Caki2 (cell line): ENCODE measurements around the gene GABBR2. TPM values are rescaled to one million over a fixed set of nuclear protein-coding genes. Genes with fewer than 3 reads are reported as not detected.

ENCODE experiments used
- DNase-seq: peaks from one replicate; pipeline ENCODE4 v3.0.0-alpha.2; 2015; ENCODE audit warnings: low read depth
- in situ Hi-C: cut with HindIII; loops from 2 replicates; pipeline ENCODE4 v1.10.0; 2016; ENCODE audit warnings: low sequenced_read_pairs, low pct_unique_long_range_greater_than_20kb, mixed read lengths
- total RNA-seq: library from RNA; depleted of rRNA; stranded (reverse); fragments of >200 nt; shearing (Covaris generic); gene quantifications from 2 replicates; pipeline ENCODE4 v1.2.3, GENCODE V29; 2014; ENCODE audit warnings: low replicate concordance

Gene GABBR2
- total RNA-seq, 1 experiment from 2014 or later, result 0.61 TPM

- DNase-seq, result no peak
- in situ Hi-C loops, result no loop called here
Observed at GRCh38 chr9:98652302-98652701, 56.4 kb downstream of the GABBR2 start.

DNA sequence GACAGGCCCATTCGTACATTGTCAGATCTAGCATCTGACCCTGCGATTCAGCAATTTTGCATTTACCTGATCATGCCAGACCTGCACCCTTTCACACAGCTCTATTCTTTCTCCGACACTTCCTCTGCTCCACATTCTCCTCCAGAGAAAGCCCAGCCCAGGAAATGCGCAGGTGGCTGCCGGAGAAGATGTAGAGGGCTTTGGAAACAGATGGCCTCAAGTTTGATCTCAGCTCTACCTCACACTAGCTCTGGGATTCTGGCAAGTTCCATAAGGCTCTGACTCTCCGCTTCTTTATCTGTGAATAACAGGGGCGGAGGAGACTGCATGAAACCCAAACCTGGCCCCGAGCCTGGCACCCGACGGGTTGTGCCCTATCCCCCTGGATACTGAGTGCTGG lies 61.5 kb downstream of the GABBR2 start:
- no peak for DNase-seq
- in situ Hi-C loops, result no loop called here

DNA sequence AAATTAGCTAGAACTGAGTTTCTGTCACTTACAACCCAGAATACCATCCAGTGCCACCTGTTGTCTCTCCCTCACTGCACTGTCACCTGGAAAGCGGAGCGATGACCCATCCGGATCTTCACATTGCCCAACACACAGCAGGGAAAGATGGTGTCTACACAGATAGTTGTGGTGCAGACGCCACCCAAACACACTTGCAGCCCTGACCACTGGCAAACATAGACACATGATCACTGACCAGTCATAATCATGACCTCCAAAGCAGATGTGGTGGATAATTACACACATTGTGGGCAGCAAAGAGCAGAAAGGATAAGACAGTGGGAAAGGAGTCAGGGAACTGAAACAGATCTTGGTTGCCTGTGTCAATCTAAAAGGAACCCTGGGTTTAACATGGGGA lies 64.7 kb downstream of the GABBR2 start:
- in situ Hi-C loops, result no loop called here
- no peak for DNase-seq

GRCh38 chr9:98642661-98643312 lies 65.9 kb downstream of the GABBR2 start:
- in situ Hi-C loops, result no loop called here

GRCh38 chr9:98641695-98642094 lies 67.0 kb downstream of the GABBR2 start:
- in situ Hi-C loops, result no loop called here
- DNase-seq, result no peak

More at GRCh38 chr9:98642661-98643312, 65.9 kb downstream of the GABBR2 start:
- no peak for DNase-seq

DNA sequence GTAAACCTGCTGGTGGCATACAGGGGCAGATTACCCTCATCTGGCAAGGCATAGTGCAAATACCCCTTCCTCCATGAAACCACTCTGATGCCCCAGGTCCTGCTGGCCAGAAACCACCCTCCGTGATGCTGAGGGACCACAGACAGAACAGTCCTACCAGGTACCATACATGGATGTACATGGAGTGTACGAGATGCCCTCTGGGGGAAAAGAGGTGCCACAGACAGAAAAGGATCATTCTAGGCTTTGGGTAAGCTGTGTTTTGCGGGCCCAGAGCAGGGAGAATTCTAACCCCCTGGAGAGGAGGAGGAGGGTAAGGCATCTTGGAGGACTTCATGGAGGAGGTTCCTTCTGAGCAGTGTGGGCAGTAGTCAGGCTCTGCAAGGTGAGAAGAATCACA lies 68.3 kb downstream of the GABBR2 start:
- DNase-seq, result no peak
- in situ Hi-C loops, result no loop called here

DNA sequence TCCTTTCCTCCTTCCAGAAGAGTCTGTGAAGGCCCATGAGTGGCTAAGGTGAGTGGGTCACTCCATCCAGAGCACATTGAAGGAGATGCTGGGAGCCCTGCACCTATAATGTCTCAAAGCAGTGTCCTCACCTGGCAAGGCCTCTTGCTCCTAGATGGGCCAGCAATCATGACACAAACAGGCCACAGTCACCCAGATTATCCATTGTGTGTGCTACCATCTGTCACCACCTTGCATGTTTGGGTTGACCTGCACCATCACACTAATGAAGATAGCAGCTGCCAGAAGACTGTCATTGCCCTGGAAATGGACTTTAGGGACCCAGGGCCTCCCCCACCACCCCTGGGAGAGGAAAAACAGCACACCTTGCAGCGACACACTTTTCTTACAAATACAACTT lies 69.6 kb downstream of the GABBR2 start:
- in situ Hi-C loops, result no loop called here
- DNase-seq, result no peak

DNA sequence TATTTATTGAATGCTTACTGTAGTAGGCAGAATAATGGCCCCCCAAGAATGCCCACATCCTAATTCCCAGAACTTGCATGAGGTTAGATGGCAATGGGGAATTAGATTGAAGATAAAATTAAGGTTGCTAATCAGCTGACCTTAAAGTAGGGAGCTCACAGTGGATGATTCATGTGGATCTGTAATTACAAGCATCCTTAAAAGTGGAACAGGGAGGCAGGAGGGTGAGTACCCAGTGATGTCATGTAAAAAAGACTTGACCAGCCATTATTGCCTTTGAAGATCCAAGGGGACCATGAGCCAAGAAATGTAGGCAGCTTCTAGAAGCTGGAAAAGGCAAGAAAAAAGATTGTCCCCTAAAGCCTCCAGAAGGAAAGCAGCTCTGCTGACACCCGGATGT lies 71.4 kb downstream of the GABBR2 start:
- no peak for DNase-seq
- in situ Hi-C loops, result no loop called here

- in situ Hi-C loops, result no loop called here
- DNase-seq, result peak; percentile 3
Observed at GRCh38 chr9:98635374-98635773, 73.4 kb downstream of the GABBR2 start.

GRCh38 chr9:98634685-98635336 lies 73.9 kb downstream of the GABBR2 start:
- in situ Hi-C loops, result no loop called here
- no peak for DNase-seq

- in situ Hi-C loops, result no loop called here
- DNase-seq, result no peak
Observed at GRCh38 chr9:98632839-98633238, 75.9 kb downstream of the GABBR2 start.

GRCh38 chr9:98627296-98627695 lies 81.4 kb downstream of the GABBR2 start:
- no peak for DNase-seq
- in situ Hi-C loops, result no loop called here

DNA sequence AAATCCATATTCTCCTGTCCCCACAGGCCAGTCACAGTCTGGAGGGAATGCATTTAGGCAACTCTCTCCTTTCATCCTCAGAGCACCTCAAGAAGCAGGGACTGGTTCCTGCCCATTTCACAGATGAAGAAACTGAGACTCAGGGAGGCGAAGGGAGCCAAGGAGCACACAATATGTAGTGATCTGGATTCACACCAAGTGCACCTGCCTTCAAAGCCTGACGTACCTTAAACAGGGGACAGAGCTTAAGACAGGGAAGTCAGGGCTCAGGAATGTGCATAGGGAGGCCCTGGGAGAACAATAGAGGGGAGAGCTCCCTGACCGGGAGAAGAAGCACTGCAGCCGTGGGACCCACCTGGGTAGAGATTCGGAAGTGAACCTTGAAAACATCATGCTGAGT lies 83.0 kb downstream of the GABBR2 start:
- no peak for DNase-seq
- in situ Hi-C loops, result no loop called here

GRCh38 chr9:98619788-98620187 lies 88.9 kb downstream of the GABBR2 start:
- DNase-seq, result no peak
- in situ Hi-C loops, result no loop called here

DNA sequence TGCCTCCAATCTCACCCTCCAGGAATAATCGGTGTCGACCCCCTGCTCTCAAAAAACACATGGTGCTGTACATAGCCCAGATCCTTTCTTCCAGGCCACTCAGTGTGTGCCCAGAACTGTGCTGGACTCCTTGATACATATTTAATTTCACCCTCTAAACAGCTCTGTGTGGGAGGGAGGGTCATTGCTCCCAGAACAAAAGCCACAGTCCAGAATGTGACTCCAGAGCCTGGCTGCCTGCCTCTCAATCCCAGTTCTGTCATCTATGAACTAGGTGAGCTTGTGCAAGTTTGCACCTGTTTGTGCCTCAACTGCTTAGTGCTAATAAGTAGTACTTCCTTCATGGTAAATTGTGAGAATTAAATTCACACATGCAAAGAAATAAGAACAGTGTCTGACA lies 93.1 kb downstream of the GABBR2 start:
- DNase-seq, result no peak
- in situ Hi-C loops, result no loop called here

DNA sequence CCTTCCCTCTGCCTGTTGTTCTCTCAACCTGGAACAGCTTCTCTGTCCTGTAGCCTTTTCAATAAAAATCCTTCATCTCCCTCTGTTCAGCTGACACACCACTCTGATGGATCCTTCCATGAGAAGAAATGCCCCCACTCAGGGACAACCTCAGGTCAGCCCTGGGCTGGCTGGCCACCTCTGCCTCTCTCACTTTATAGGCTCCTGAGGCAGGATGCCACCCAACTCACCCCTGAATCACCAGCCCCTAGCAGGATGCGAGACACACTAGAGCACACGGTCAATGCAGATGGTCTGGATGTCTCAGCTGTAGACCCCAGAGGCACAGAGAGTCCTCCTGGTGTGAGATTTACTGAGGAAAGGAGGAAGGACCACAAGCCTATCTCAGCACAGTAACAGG lies 93.8 kb downstream of the GABBR2 start:
- DNase-seq, result no peak
- in situ Hi-C loops, result no loop called here

DNA sequence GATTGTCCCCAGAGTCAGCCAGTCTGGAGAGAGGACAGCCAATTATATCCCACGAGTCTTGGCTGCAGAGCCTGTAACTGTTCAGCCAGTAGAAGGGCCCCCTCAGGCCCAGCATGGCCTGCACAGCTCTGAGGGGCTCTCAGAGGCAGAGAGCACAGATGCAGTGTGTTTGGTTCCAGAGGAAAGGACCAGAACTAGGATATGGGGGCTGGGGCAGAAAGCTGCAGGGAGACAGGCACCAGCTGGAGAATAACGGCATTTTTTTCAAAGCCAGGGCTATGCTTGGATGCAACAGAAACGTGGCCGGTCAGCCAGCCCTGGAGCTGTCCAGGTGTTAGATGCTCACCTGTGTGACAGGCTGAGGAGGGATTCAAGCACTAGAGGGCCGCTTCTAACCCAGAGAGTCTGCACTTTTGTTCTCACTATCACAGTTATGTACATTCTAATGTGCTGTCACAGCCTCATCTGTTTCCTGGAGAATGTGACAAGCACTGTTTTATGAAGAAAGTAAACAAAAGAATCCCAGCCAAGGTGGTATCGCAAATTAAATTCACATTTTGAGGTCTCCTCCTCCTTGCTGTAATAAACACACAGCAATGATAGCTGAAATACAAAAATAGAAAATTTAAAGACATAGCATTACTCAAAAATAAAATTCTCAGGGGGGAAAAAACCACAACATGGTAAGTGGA lies 96.5 kb downstream of the GABBR2 start:
- DNase-seq, result no peak
- in situ Hi-C loops, result no loop called here

GRCh38 chr9:98611319-98611718 lies 97.4 kb downstream of the GABBR2 start:
- DNase-seq, result no peak
- in situ Hi-C loops, result no loop called here

DNA sequence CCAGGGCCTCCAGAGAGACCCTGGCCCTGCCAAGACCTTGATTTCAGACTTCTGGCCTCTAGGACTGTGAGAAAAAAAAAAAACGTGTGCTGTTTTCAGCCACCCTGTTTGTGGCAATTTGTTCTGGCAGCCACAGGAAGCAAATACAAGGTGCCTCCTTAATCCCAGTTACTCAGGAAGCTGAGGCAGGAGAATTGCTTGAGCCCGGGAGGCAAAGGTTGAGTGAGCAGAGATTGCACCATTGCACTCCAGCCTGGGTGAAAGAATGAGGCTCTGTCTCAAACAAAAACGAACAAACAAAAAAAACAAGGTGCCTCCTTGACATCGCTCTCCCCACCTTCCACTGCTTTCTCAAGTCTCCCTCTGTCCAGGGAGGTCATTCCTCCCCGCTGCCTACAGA lies 98.0 kb downstream of the GABBR2 start:
- in situ Hi-C loops, result no loop called here
- DNase-seq, result peak; percentile 20

GRCh38 chr9:98610211-98610610 lies 98.5 kb downstream of the GABBR2 start:
- DNase-seq, result no peak
- in situ Hi-C loops, result no loop called here
